AG10803 (cell line): Measurements from ENCODE around the gene INCENP.

Source experiments
- DNase-seq: peaks from one replicate; pipeline ENCODE4 v3.0.0; 2010; ENCODE audit warnings: low read depth
- H3K4me3 ChIP-seq: 2 replicates; pipeline ENCODE4 v1.5.1; 2011; ENCODE audit warnings: mild to moderate bottlenecking, low read length, control low read depth
- TF ChIP-seq, protein P1 (sequence below): conservative IDR thresholded peaks from 2 replicates; pipeline ENCODE4 v1.5.1; 2011; ENCODE audit warnings: mild to moderate bottlenecking, low read length, control low read depth, inconsistent platforms

Gene INCENP

DNA sequence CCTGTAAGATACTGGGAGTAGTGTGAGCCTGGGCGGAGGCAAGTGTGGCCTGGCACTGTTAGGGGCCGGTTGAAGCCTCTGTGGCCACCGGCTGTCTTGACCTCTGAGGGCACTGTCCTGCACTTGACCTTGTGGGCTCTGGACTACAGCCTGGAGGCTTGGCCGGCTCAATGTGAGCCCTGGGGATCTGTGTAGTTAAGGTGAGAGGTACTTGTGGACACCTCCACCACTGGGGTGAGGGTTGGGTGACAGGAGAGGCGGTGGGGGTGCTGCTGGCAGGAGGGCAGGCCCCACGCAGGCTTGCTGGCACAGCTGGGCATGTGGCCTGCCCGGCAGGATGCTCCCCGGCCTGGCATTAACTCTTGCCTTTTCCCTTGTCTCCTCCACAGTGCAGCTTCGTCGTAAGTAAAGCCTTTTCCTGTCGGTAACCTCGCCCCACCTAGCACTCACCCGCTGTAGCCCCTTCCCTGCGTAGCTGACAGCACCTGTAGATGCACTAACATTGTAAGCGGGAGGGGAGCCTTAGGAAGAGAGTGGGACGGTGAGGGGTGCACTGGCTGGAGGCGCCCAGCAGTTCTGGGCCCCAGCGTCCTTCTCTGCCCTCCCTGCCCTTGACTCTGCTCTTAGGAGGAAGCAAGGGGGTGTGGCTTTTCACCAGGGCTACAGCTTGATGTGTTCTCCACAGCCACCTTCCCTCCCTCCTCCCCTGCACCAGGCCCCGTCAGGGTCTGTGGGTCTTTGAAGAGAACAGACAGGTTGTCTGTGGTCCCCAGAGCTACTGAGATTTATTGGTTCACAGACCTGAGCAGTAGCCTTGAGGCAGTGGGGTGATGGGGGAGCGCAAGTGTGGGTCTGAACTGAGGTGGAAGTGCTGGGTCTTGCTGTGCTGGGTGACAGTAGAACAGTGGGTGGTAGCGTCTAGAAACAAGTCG lies 17.6 kb downstream of the INCENP start:
- no peak for DNase-seq
- H3K4me3 ChIP-seq, result no peak overlapping the region
- TF ChIP-seq, protein P1, sequence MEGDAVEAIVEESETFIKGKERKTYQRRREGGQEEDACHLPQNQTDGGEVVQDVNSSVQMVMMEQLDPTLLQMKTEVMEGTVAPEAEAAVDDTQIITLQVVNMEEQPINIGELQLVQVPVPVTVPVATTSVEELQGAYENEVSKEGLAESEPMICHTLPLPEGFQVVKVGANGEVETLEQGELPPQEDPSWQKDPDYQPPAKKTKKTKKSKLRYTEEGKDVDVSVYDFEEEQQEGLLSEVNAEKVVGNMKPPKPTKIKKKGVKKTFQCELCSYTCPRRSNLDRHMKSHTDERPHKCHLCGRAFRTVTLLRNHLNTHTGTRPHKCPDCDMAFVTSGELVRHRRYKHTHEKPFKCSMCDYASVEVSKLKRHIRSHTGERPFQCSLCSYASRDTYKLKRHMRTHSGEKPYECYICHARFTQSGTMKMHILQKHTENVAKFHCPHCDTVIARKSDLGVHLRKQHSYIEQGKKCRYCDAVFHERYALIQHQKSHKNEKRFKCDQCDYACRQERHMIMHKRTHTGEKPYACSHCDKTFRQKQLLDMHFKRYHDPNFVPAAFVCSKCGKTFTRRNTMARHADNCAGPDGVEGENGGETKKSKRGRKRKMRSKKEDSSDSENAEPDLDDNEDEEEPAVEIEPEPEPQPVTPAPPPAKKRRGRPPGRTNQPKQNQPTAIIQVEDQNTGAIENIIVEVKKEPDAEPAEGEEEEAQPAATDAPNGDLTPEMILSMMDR, result no peak

DNA sequence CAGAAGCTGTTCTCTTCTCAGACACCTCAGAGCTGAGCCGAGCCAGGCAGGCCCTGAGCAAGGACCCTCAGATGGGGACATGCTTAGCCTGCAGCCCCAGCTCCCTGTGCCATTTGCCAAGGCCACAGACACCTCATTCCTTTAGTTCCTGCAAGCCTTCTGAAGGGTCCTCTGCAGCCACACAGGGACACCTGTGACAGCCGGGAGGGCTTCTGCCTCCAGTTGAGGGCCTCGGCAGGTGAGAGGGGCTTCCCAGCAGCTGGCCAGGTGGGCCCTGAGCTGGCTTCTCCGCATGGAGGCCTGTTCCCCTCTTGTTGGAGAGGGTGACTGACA lies 18.2 kb downstream of the INCENP start:
- TF ChIP-seq, protein P1, result no peak
- no peak overlapping the region for H3K4me3 ChIP-seq
- no peak for DNase-seq

DNA sequence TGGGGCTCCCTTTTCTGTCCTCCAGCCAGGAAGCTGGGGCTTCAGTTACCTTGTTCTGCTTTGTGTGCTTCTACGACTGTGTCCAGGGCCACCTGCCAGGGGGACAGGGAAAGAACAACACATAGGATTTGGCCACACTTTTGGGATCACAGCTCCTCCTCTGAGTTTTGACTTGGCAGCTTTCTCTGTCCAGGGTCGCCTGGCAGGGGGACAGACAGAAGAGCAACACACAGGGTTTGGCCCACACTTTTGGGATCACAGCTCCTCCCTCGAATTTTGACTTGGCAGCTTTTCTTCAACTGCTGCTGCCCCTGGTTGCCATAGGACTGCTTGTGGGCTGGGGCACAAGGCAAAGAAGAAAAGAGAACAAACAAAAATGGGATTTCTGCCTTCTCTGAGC lies 19.1 kb downstream of the INCENP start:
- TF ChIP-seq, protein P1, result no peak

DNA sequence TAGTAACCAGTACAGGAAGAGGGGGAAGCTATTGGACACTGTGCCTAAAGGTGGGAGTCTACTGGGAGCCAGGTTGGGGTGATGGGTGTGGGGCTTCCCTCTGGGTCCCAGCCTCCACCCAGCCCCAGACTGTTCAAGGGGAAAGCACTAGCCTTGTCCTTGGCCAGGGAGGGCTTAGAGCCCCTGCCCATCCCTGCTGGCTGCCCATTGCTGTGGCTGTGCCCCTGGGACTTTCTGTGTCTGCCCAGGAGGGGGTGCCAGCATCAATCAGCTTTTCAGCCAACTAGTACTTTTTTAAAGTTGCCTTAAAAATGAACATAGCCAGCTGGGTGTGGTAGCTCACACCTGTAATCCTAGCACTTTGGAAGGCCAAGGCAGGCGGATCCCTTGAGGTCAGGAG lies 19.9 kb downstream of the INCENP start:
- no peak overlapping the region for H3K4me3 ChIP-seq
- DNase-seq, result no peak
- TF ChIP-seq, protein P1, result no peak

More for the DNA sequence above, 19.1 kb downstream of the INCENP start:
- no peak for DNase-seq
- H3K4me3 ChIP-seq, result no peak overlapping the region

GRCh38 chr11:62144641-62145255 lies 20.9 kb downstream of the INCENP start:
- no peak for DNase-seq
- TF ChIP-seq, protein P1, result no peak
- H3K4me3 ChIP-seq, result no peak overlapping the region

GRCh38 chr11:62145261-62145871 lies 21.6 kb downstream of the INCENP start:
- H3K4me3 ChIP-seq, result no peak overlapping the region
- no peak for DNase-seq
- TF ChIP-seq, protein P1, result no peak
